ENCODE data around the gene HTR1A.

Gene HTR1A

GRCh38 chr5:63962279-63962678 lies at the start of gene HTR1A:
Gene HTR1A (minus strand): TSS chr5:63962445. CDS start chr5:63961719, 726 bp downstream.
- Histone ChIP-seq H3K27me3 (ENCODE audit: control insufficient read depth, insufficient read depth, low read length) (peaks cover 24% of the 10 kb centered on the region), H3K4me1 (ENCODE audit: control insufficient read depth, insufficient read depth, low read length) (no peaks in the 10 kb centered on the region), H3K36me3 (ENCODE audit: control insufficient read depth, insufficient read depth, low read length) (no peaks in the 10 kb centered on the region), H3K9ac (ENCODE audit: low read length) (no peak within 1 kb of the TSS), H3K9me3 (ENCODE audit: control insufficient read depth, low read length) (no peaks in the 10 kb centered on the region), H3K4me3 (ENCODE audit: low read length) (no peak within 1 kb of the TSS)

- Histone ChIP-seq H3K9me3 (ENCODE audit: control insufficient read depth, low read length) (no peaks in the 10 kb centered on the region), H3K4me3 (ENCODE audit: low read length) (no peak overlapping the region), H3K27me3 (ENCODE audit: control insufficient read depth, insufficient read depth, low read length) (no peaks in the 10 kb centered on the region), H3K36me3 (ENCODE audit: control insufficient read depth, insufficient read depth, low read length) (no peaks in the 10 kb centered on the region), H3K9ac (ENCODE audit: low read length) (no peak overlapping the region), H3K4me1 (ENCODE audit: control insufficient read depth, insufficient read depth, low read length) (no peaks in the 10 kb centered on the region)
These were observed 41.7 kb upstream of the HTR1A start for GRCh38 chr5:64003966-64004365.

- no peak overlapping the region for H3K9ac ChIP-seq (ENCODE audit: low read length)
- no peak overlapping the region for H3K4me3 ChIP-seq (ENCODE audit: low read length)
- H3K9me3 ChIP-seq (ENCODE audit: control insufficient read depth, low read length): no peaks in the 10 kb centered on the region
- H3K4me1 ChIP-seq (ENCODE audit: control insufficient read depth, insufficient read depth, low read length): no peaks in the 10 kb centered on the region
- no peaks in the 10 kb centered on the region for H3K36me3 ChIP-seq (ENCODE audit: control insufficient read depth, insufficient read depth, low read length)
- no peaks in the 10 kb centered on the region for H3K27me3 ChIP-seq (ENCODE audit: control insufficient read depth, insufficient read depth, low read length)
These were observed 37.9 kb upstream of the HTR1A start for GRCh38 chr5:64000096-64000495.

- Histone ChIP-seq H3K4me1 (ENCODE audit: control insufficient read depth, insufficient read depth, low read length) (no peaks in the 10 kb centered on the region), H3K9me3 (ENCODE audit: control insufficient read depth, low read length) (no peaks in the 10 kb centered on the region), H3K36me3 (ENCODE audit: control insufficient read depth, insufficient read depth, low read length) (no peaks in the 10 kb centered on the region), H3K4me3 (ENCODE audit: low read length) (no peak overlapping the region), H3K9ac (ENCODE audit: low read length) (no peak overlapping the region), H3K27me3 (ENCODE audit: control insufficient read depth, insufficient read depth, low read length) (no peaks in the 10 kb centered on the region)
These were observed 24.8 kb upstream of the HTR1A start for GRCh38 chr5:63987053-63987452.

GRCh38 chr5:63981864-63982263 lies 19.6 kb upstream of the HTR1A start:
- Histone ChIP-seq H3K36me3 (ENCODE audit: control insufficient read depth, insufficient read depth, low read length) (no peaks in the 10 kb centered on the region), H3K4me3 (ENCODE audit: low read length) (no peak overlapping the region), H3K4me1 (ENCODE audit: control insufficient read depth, insufficient read depth, low read length) (no peaks in the 10 kb centered on the region), H3K27me3 (ENCODE audit: control insufficient read depth, insufficient read depth, low read length) (no peaks in the 10 kb centered on the region), H3K9me3 (ENCODE audit: control insufficient read depth, low read length) (no peaks in the 10 kb centered on the region), H3K9ac (ENCODE audit: low read length) (no peak overlapping the region)

- Histone ChIP-seq H3K36me3 (ENCODE audit: control insufficient read depth, insufficient read depth, low read length) (no peaks in the 10 kb centered on the region), H3K9me3 (ENCODE audit: control insufficient read depth, low read length) (no peaks in the 10 kb centered on the region), H3K4me1 (ENCODE audit: control insufficient read depth, insufficient read depth, low read length) (no peaks in the 10 kb centered on the region), H3K4me3 (ENCODE audit: low read length) (no peak overlapping the region), H3K27me3 (ENCODE audit: control insufficient read depth, insufficient read depth, low read length) (peaks cover 24% of the 10 kb centered on the region), H3K9ac (ENCODE audit: low read length) (no peak overlapping the region)
These were observed 1.7 kb upstream of the HTR1A start for GRCh38 chr5:63963926-63964325.

GRCh38 chr5:63963080-63963735 lies 963 bp upstream of the HTR1A start:
- no peaks in the 10 kb centered on the region for H3K4me1 ChIP-seq (ENCODE audit: control insufficient read depth, insufficient read depth, low read length)
- no peak overlapping the region for H3K4me3 ChIP-seq (ENCODE audit: low read length)
- no peak overlapping the region for H3K9ac ChIP-seq (ENCODE audit: low read length)
- no peaks in the 10 kb centered on the region for H3K36me3 ChIP-seq (ENCODE audit: control insufficient read depth, insufficient read depth, low read length)
- H3K9me3 ChIP-seq (ENCODE audit: control insufficient read depth, low read length): no peaks in the 10 kb centered on the region
- H3K27me3 ChIP-seq (ENCODE audit: control insufficient read depth, insufficient read depth, low read length): peaks cover 24% of the 10 kb centered on the region

- Histone ChIP-seq H3K27me3 (ENCODE audit: control insufficient read depth, insufficient read depth, low read length) (peaks cover 24% of the 10 kb centered on the region), H3K36me3 (ENCODE audit: control insufficient read depth, insufficient read depth, low read length) (no peaks in the 10 kb centered on the region), H3K4me3 (ENCODE audit: low read length) (no peak overlapping the region), H3K9me3 (ENCODE audit: control insufficient read depth, low read length) (no peaks in the 10 kb centered on the region), H3K9ac (ENCODE audit: low read length) (no peak overlapping the region), H3K4me1 (ENCODE audit: control insufficient read depth, insufficient read depth, low read length) (no peaks in the 10 kb centered on the region)
These were observed 565 bp downstream of the HTR1A start for GRCh38 chr5:63961598-63962161.

- Histone ChIP-seq H3K27me3 (ENCODE audit: control insufficient read depth, insufficient read depth, low read length) (peaks cover 24% of the 10 kb centered on the region), H3K9ac (ENCODE audit: low read length) (no peak overlapping the region), H3K4me1 (ENCODE audit: control insufficient read depth, insufficient read depth, low read length) (no peaks in the 10 kb centered on the region), H3K36me3 (ENCODE audit: control insufficient read depth, insufficient read depth, low read length) (no peaks in the 10 kb centered on the region), H3K9me3 (ENCODE audit: control insufficient read depth, low read length) (no peaks in the 10 kb centered on the region), H3K4me3 (ENCODE audit: low read length) (no peak overlapping the region)
These were observed 1.1 kb downstream of the HTR1A start for GRCh38 chr5:63961125-63961597.

GRCh38 chr5:63960646-63961045 lies 1.6 kb downstream of the HTR1A start:
- Histone ChIP-seq H3K9me3 (ENCODE audit: control insufficient read depth, low read length) (no peaks in the 10 kb centered on the region), H3K4me3 (ENCODE audit: low read length) (no peak overlapping the region), H3K9ac (ENCODE audit: low read length) (no peak overlapping the region), H3K4me1 (ENCODE audit: control insufficient read depth, insufficient read depth, low read length) (no peaks in the 10 kb centered on the region), H3K36me3 (ENCODE audit: control insufficient read depth, insufficient read depth, low read length) (no peaks in the 10 kb centered on the region), H3K27me3 (ENCODE audit: control insufficient read depth, insufficient read depth, low read length) (peaks cover 24% of the 10 kb centered on the region)

GRCh38 chr5:63959177-63959982 lies 2.9 kb downstream of the HTR1A start:
- Histone ChIP-seq H3K27me3 (ENCODE audit: control insufficient read depth, insufficient read depth, low read length) (peaks cover 24% of the 10 kb centered on the region), H3K9me3 (ENCODE audit: control insufficient read depth, low read length) (no peaks in the 10 kb centered on the region), H3K4me3 (ENCODE audit: low read length) (no peak overlapping the region), H3K36me3 (ENCODE audit: control insufficient read depth, insufficient read depth, low read length) (no peaks in the 10 kb centered on the region), H3K9ac (ENCODE audit: low read length) (no peak overlapping the region), H3K4me1 (ENCODE audit: control insufficient read depth, insufficient read depth, low read length) (no peaks in the 10 kb centered on the region)

GRCh38 chr5:63958654-63959053 lies 3.6 kb downstream of the HTR1A start:
- H3K4me1 ChIP-seq (ENCODE audit: control insufficient read depth, insufficient read depth, low read length): no peaks in the 10 kb centered on the region
- no peak overlapping the region for H3K4me3 ChIP-seq (ENCODE audit: low read length)
- H3K27me3 ChIP-seq (ENCODE audit: control insufficient read depth, insufficient read depth, low read length): peaks cover 24% of the 10 kb centered on the region
- no peak overlapping the region for H3K9ac ChIP-seq (ENCODE audit: low read length)
- no peaks in the 10 kb centered on the region for H3K36me3 ChIP-seq (ENCODE audit: control insufficient read depth, insufficient read depth, low read length)
- no peaks in the 10 kb centered on the region for H3K9me3 ChIP-seq (ENCODE audit: control insufficient read depth, low read length)

All from mucosa of stomach (tissue), 1 donor.